ENCODE data around the gene POU5F1.

GRCh38 chr6:31163922-31164321 is 6.6 kb downstream of the POU5F1 start:
- TF ChIP-seq CTCF (IDR thresholded peaks at IDR 0.05), result no peak
- no peak for TF ChIP-seq POLR2A (IDR thresholded peaks at IDR 0.05)

Data from tibial nerve (tissue), 3 donors.